Mucosa of rectum (tissue), 2 donors: Measurements from ENCODE around the gene PTPN11.
"Not testable (repeated sequence)": the region's sequence is repeated elsewhere in the genome, so short reads cannot be mapped to it uniquely, and the experiment has no call there.

ENCODE experiments used
- H3K27ac ChIP-seq, 2 donors: one replicate each; pipeline ENCODE4 v1.7.0; 2013; ENCODE audit warnings: inconsistent platforms in 2 of 2, low read depth in 2 of 2, low read length in 2 of 2
- H3K27me3 ChIP-seq, 2 donors: one replicate each; pipeline ENCODE4 v1.7.0; 2013; ENCODE audit warnings: low read length in 2 of 2; ENCODE audit not compliant: control insufficient read depth in 2 of 2, insufficient read depth in 2 of 2
- H3K36me3 ChIP-seq, 2 donors: one replicate each; pipeline ENCODE4 v1.7.0; 2013; ENCODE audit warnings: low read length in 2 of 2; ENCODE audit not compliant: control insufficient read depth in 2 of 2, insufficient read depth in 2 of 2
- H3K4me1 ChIP-seq, 2 donors: one replicate each; pipeline ENCODE4 v1.7.0; 2013; ENCODE audit warnings: low read length in 2 of 2, mild to moderate bottlenecking in 1 of 2; ENCODE audit not compliant: control insufficient read depth in 2 of 2, insufficient read depth in 2 of 2
- H3K4me3 ChIP-seq, 2 donors: one replicate each; pipeline ENCODE4 v1.7.0; 2013; ENCODE audit warnings: low read length in 2 of 2
- H3K9ac ChIP-seq, 2 donors: one replicate each; pipeline ENCODE4 v1.7.0; 2013; ENCODE audit warnings: low read length in 2 of 2, low read depth in 1 of 2, mild to moderate bottlenecking in 1 of 2
- H3K9me3 ChIP-seq, 2 donors: one replicate each; pipeline ENCODE4 v1.7.0; 2013; ENCODE audit warnings: low read length in 2 of 2; ENCODE audit not compliant: control insufficient read depth in 2 of 2
- donor health status: healthy.
- donor health status: Normal muscosa, but diverticular disease.

PTPN11 gene

GRCh38 chr12:112386726-112387125 is 32.0 kb upstream of the PTPN11 start:
- Histone ChIP-seq H3K9ac (no peak overlapping the region), H3K27ac (no peak overlapping the region), H3K27me3 (no peaks in the 10 kb centered on the region), H3K36me3 (no peaks in the 10 kb centered on the region), H3K9me3 (no peaks in the 10 kb centered on the region), H3K4me3 (no peak overlapping the region), H3K4me1 (peaks cover 0 to 4% of the 10 kb centered on the region in 2 donors)

DNA sequence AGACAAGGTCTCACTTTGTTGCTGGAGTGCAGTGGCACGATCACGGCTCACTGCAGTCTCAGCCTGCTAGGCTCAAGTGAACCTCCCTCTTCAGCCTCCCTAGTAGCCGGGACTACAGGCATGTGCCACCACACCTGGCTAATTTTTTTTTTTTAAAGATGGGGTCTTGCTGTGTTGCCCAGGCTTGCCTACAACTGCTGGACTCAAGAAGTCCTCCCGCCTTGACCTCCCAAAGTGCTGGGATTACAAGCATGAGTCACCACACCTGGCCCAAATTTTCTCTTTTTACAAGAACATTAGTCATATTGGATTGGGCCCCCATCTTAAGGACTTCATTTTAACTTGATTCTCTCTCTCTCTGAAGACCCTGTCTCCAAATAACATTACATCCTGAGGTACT is 29.5 kb upstream of the PTPN11 start:
- Histone ChIP-seq H3K9ac (no peak overlapping the region), H3K4me3 (no peak overlapping the region), H3K9me3 (no peaks in the 10 kb centered on the region), H3K4me1 (no peaks in the 10 kb centered on the region), H3K36me3 (no peaks in the 10 kb centered on the region), H3K27me3 (no peaks in the 10 kb centered on the region), H3K27ac (no peak overlapping the region)

DNA sequence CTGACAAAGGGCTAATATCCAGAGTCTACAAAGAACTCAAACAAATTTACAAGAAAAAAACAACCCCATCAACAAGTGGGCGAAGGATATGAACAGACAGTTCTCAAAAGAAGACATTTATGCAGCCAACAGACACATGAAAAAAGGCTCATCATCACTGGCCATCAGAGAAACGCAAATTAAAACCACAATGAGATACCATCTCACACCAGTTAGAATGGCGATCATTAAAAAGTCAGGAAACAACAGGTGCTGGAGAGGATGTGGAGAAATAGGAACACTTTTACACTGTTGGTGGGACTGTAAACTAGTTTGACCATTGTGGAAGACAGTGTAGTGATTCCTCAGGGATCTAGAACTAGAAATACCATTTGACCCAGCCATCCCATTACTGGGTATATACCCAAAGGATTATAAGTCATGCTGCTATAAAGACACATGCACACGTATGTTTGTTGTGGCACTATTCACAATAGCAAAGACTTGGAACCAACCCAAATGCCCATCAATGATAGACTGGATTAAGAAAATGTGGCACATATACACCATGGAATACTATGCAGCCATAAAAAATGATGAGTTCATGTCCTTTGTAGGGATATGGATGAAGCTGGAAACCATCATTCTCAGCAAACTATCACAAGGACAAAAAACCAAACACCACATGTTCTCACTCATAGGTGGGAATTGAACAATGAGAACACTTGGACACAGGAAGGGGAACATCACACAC is 28.7 kb upstream of the PTPN11 start:
- H3K27ac ChIP-seq, H3K9me3 ChIP-seq, H3K36me3 ChIP-seq, H3K4me1 ChIP-seq, H3K4me3 ChIP-seq, H3K9ac ChIP-seq, H3K27me3 ChIP-seq: not testable (repeated sequence)

GRCh38 chr12:112393328-112393727 is 25.4 kb upstream of the PTPN11 start:
- Histone ChIP-seq H3K27ac (no peak overlapping the region), H3K4me1 (no peaks in the 10 kb centered on the region), H3K9me3 (no peaks in the 10 kb centered on the region), H3K27me3 (no peaks in the 10 kb centered on the region), H3K4me3 (no peak overlapping the region), H3K36me3 (no peaks in the 10 kb centered on the region), H3K9ac (no peak overlapping the region)

- no peaks in the 10 kb centered on the region for H3K27me3 ChIP-seq
- no peak overlapping the region for H3K4me3 ChIP-seq
- peaks cover 16 to 18% of the 10 kb centered on the region in 2 donors for H3K36me3 ChIP-seq
- no peaks in the 10 kb centered on the region for H3K9me3 ChIP-seq
- H3K27ac ChIP-seq: no peak overlapping the region
- H3K4me1 ChIP-seq: no peaks in the 10 kb centered on the region
- no peak overlapping the region for H3K9ac ChIP-seq
Observed at GRCh38 chr12:112401054-112401453, 17.7 kb upstream of the PTPN11 start.

DNA sequence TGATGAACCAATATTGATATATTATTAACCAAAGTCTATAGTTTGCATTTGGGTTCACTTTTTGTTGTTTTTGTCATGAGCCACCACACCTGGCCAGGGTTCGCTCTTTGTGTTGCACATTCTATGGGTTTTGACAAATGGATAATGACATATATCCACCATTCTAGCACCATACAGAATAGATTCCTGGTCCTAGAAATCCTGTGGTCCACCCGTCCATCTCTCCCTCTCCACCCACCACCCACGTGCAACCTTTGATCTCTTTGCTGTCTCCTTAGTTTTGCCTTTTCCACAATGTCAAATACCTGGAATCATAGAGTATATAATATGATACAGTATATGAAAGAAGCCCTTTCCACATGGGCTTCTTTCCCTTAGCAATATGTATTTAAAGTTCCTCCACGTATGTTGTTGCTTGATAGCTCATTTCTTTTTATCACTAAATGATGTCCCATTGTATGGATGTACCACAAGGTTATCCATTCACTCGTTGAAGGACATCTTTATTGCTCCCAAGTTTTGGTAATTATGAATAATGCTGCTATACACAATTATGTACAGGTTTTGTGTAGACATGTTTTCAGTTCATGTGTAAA is 16.7 kb upstream of the PTPN11 start:
- Histone ChIP-seq H3K36me3 (peaks cover 24 to 27% of the 10 kb centered on the region in 2 donors), H3K9ac (no peak overlapping the region), H3K4me3 (no peak overlapping the region), H3K4me1 (peaks cover 0 to under 1% of the 10 kb centered on the region in 2 donors), H3K9me3 (no peaks in the 10 kb centered on the region), H3K27me3 (no peaks in the 10 kb centered on the region), H3K27ac (no peak overlapping the region)

DNA sequence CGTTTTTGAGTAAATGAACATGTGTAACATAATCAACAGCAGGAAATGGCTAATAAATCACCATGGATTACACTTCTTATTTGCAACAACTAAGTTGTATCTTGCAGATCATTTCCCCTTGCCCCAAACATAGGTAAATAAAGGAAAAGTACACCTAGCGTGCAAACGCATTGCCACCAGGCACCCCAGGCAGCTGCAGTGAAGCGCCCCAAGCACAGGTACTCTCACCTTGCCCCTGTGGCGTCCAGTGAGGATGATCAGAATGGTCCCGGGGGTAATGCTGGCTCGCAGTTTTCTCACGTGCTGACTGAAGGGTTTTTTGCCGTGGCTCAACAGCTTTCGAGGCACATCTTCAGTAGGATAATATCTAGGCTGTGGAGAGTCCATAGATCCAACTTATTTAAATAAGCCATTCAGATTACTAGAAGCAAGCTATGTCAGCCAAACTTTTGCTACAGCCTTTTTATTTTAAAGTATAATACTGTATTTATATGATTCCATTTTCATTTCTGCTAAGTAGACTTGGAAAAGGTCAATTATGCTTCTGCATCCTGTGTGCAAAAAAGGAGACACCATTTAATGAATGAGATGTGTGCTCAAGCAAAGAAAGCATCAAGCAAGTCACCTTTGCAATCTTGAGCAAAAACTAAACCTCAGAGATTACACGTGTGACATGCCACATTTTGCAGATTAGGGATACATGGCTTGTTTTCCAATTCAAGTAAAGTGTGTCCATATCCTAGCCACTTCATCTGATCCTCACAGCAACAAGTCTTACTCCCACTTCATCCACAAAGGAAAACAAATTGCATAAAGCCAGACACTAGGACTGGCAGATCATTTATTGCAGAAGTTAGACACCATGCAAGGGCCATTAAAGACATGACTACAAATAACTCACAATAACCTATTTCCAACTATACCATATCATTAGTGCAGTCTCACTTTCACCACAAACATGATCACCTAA is 11.9 kb upstream of the PTPN11 start:
- peaks cover 4 to 13% of the 10 kb centered on the region in 2 donors for H3K4me1 ChIP-seq
- no peaks in the 10 kb centered on the region for H3K9me3 ChIP-seq
- H3K4me3 ChIP-seq: no peak overlapping the region
- H3K36me3 ChIP-seq: peaks cover 32 to 38% of the 10 kb centered on the region in 2 donors
- H3K9ac ChIP-seq: no peak overlapping the region
- no peaks in the 10 kb centered on the region for H3K27me3 ChIP-seq
- H3K27ac ChIP-seq: no peak overlapping the region

DNA sequence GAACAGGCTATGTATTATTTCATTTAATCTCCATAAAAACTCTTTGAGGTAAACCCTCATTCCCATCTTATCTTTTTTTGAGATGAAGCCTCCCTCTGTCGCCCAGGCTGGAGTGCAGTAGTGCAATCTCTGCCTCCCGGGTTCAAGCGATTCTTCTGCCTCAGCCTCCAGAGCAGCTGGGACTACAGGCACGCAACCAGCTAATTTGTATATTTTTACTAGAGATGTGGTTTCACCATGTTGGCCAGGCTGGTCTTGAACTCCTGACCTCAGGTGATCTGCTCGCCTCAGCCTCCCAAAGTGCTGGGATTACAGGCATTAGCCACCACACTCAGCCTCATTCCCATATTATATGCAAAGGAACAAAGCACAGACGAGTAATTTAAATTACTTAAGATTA is 11.1 kb upstream of the PTPN11 start:
- Histone ChIP-seq H3K4me3 (peak overlapping the region in 1 of 2 donors; percentile 99), H3K9ac (peak overlapping the region in 1 of 2 donors; percentile 31)
- not testable (repeated sequence) for H3K27ac ChIP-seq

GRCh38 chr12:112408621-112409020 is 10.1 kb upstream of the PTPN11 start:
- H3K27ac ChIP-seq: peak overlapping the region; percentile 89 to 90
- no peaks in the 10 kb centered on the region for H3K27me3 ChIP-seq
- H3K9ac ChIP-seq: peak overlapping the region; percentile 90 to 93
- H3K36me3 ChIP-seq: peaks cover 32 to 38% of the 10 kb centered on the region in 2 donors
- H3K9me3 ChIP-seq: no peaks in the 10 kb centered on the region
- peak overlapping the region; percentile 98 to 99 for H3K4me3 ChIP-seq
- H3K4me1 ChIP-seq: peaks cover 4 to 13% of the 10 kb centered on the region in 2 donors

More for the DNA sequence above, 11.1 kb upstream of the PTPN11 start:
- peaks cover 32 to 38% of the 10 kb centered on the region in 2 donors for H3K36me3 ChIP-seq
- H3K27me3 ChIP-seq, H3K9me3 ChIP-seq: not testable (repeated sequence)
- H3K4me1 ChIP-seq: peaks cover 4 to 13% of the 10 kb centered on the region in 2 donors
